PC-3 (cell line): ENCODE measurements around the gene KLHL7. TPM values are rescaled to one million over a fixed set of nuclear protein-coding genes. Genes with fewer than 3 reads are reported as not detected.

ENCODE experiments used
- ATAC-seq: fragments of 200-7000 bp; cut with Tn5 transposase; 2 replicates; pipeline ENCODE4 v1.9.1; 2020; ENCODE audit warnings: mild to moderate bottlenecking, moderate library complexity
- BruUV-seq: library from RNA; stranded (reverse); fragments of 400-500 nt; replicated peaks from 2 replicates; lab custom pipeline; 2021; lab: Mats Ljungman, UMichigan
- CTCF ChIA-PET: fragments of 300-600 bp; sonication (Branson Sonifier 250); formaldehyde crosslinking; loops from one replicate; lab custom pipeline; 2022; ENCODE audit warnings: antibody characterized with exemption; lab: Charles Lee
- POLR2A ChIA-PET: fragments of 300-600 bp; sonication (Branson Sonifier 250); formaldehyde crosslinking; loops from one replicate; lab custom pipeline; 2022; ENCODE audit warnings: antibody characterized with exemption; ENCODE audit not compliant: unreplicated experiment; lab: Charles Lee
- DNase-seq: peaks from one replicate; pipeline ENCODE4 v3.0.0-alpha.2; 2015
- H2AFZ ChIP-seq: fragments of 300-600 bp; sonication (generic); 2 replicates; pipeline ENCODE4 v1.6.0; 2016; ENCODE audit warnings: antibody characterized with exemption, low read length
- H3F3A ChIP-seq: fragments of 300-600 bp; sonication (generic); one replicate; pipeline ENCODE4 v1.6.0; 2017; ENCODE audit warnings: antibody characterized with exemption, low read length, control low read depth, mild to moderate bottlenecking; ENCODE audit not compliant: unreplicated experiment
- H3K27ac ChIP-seq: fragments of 300-600 bp; sonication (generic); 2 replicates; pipeline ENCODE4 v1.5.1; 2016; ENCODE audit warnings: mild to moderate bottlenecking, low read length
- H3K27me3 ChIP-seq: fragments of 300-600 bp; sonication (generic); 2 replicates; pipeline ENCODE4 v1.6.1; 2016; ENCODE audit warnings: low read length, mixed read lengths
- H3K36me3 ChIP-seq: fragments of 300-600 bp; sonication (generic); 2 replicates; pipeline ENCODE4 v1.6.1; 2016; ENCODE audit warnings: low read depth, mixed run types, low read length, mixed read lengths
- H3K4me1 ChIP-seq: fragments of 300-600 bp; sonication (generic); 2 replicates; pipeline ENCODE4 v1.5.1; 2016; ENCODE audit warnings: low read length; ENCODE audit not compliant: insufficient read depth
- H3K4me2 ChIP-seq: fragments of 300-600 bp; sonication (generic); 2 replicates; pipeline ENCODE4 v1.6.0; 2016; ENCODE audit warnings: low read length
- H3K4me3 ChIP-seq: fragments of 300-600 bp; sonication (generic); 2 replicates; pipeline ENCODE4 v1.5.1; 2016; ENCODE audit warnings: mild to moderate bottlenecking, low read length, mixed read lengths
- H3K79me2 ChIP-seq: fragments of 300-600 bp; sonication (generic); 2 replicates; pipeline ENCODE4 v1.6.1; 2017; ENCODE audit warnings: low read length, mixed read lengths
- H3K9ac ChIP-seq: fragments of 300-600 bp; sonication (generic); 2 replicates; pipeline ENCODE4 v1.6.0; 2016; ENCODE audit warnings: mild to moderate bottlenecking, low read length
- H3K9me2 ChIP-seq: fragments of 300-600 bp; sonication (generic); replicated peaks from 2 replicates; pipeline ENCODE4 v1.6.1; 2016; ENCODE audit warnings: mixed run types, low read length, mixed read lengths
- H3K9me3 ChIP-seq: fragments of 300-600 bp; sonication (generic); 2 replicates; pipeline ENCODE4 v1.6.1; 2016; ENCODE audit warnings: low read length, mixed read lengths
- H4K20me1 ChIP-seq: fragments of 300-600 bp; sonication (generic); 2 replicates; pipeline ENCODE4 v1.6.1; 2016; ENCODE audit warnings: low read length, mixed read lengths
- EZH2 ChIP-seq: fragments of 300-600 bp; sonication (generic); IDR thresholded peaks from one replicate; pipeline ENCODE4 v1.6.1; 2017; ENCODE audit warnings: antibody characterized with exemption, mild to moderate bottlenecking, low read length; ENCODE audit not compliant: unreplicated experiment
- EZH2phosphoT487 ChIP-seq: fragments of 300-600 bp; sonication (generic); IDR thresholded peaks from 2 replicates; pipeline ENCODE4 v1.6.1; 2018; ENCODE audit warnings: mild to moderate bottlenecking, antibody characterized with exemption, low read length, borderline replicate concordance
- intact Hi-C: fragments of 100-400 bp; cut with micrococcal nuclease; formaldehyde crosslinking; loops from 2 replicates; pipeline ENCODE4 v1.9.0; 2023
- total RNA-seq: library from RNA; depleted of rRNA; stranded (reverse); fragments of >200 nt; gene quantifications from 2 replicates; pipeline ENCODE4 v1.2.3, GENCODE V29; 2014
- TF ChIP-seq, protein P1 (sequence below): fragments of 300-600 bp; sonication (generic); conservative IDR thresholded peaks from 2 replicates; pipeline ENCODE4 v1.5.1; 2017; ENCODE audit warnings: antibody characterized with exemption, low read depth, mild to moderate bottlenecking, low read length

Gene KLHL7
- total RNA-seq, 1 experiment from 2014 or later = 31.1 TPM

GRCh38 chr7:23214423-23214822 lies 108.8 kb downstream of the KLHL7 start:
- Histone ChIP-seq H3K4me2 (no peak overlapping the region), H3F3A (no peaks in the 10 kb centered on the region), H2AFZ (no peak overlapping the region), H3K27me3 (no peaks in the 10 kb centered on the region), H3K4me3 (no peak overlapping the region), H3K9ac (no peak overlapping the region), H3K4me1 (no peaks in the 10 kb centered on the region), H3K79me2 (no peaks in the 10 kb centered on the region), H3K27ac (no peak overlapping the region), H3K9me3 (no peaks in the 10 kb centered on the region), H3K36me3 (no peaks in the 10 kb centered on the region), H3K9me2 (no peaks in the 10 kb centered on the region), H4K20me1 (no peaks in the 10 kb centered on the region)
- intact Hi-C loops = no loop called here
- TF ChIP-seq EZH2 = no peak
- no peak for TF ChIP-seq EZH2phosphoT487
- TF ChIP-seq, protein P1, sequence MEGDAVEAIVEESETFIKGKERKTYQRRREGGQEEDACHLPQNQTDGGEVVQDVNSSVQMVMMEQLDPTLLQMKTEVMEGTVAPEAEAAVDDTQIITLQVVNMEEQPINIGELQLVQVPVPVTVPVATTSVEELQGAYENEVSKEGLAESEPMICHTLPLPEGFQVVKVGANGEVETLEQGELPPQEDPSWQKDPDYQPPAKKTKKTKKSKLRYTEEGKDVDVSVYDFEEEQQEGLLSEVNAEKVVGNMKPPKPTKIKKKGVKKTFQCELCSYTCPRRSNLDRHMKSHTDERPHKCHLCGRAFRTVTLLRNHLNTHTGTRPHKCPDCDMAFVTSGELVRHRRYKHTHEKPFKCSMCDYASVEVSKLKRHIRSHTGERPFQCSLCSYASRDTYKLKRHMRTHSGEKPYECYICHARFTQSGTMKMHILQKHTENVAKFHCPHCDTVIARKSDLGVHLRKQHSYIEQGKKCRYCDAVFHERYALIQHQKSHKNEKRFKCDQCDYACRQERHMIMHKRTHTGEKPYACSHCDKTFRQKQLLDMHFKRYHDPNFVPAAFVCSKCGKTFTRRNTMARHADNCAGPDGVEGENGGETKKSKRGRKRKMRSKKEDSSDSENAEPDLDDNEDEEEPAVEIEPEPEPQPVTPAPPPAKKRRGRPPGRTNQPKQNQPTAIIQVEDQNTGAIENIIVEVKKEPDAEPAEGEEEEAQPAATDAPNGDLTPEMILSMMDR = no peak
- DNase-seq (no peak), ATAC-seq (no peak)
- CTCF ChIA-PET = no interaction called here
- POLR2A ChIA-PET = no interaction called here
- no TSS peak for BruUV-seq

DNA sequence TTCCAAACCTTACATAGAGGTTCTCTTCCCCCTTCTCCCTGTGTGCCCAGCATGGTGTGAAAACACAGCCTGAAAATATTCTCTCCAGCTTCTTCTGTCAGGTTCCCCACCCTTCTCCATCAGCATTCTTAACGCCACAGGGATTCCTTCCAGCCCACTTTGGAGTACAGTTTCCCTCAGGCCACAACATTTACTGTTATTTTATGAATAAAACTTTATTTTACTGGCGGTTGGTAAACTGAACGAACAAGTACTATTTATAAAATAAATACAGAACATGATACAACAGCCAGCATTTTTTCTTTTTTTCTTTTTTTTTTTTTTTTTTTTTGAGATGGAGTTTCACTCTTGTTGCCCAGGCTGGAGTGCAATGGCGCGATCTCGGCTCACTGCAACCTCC lies 109.4 kb downstream of the KLHL7 start:
- H3K9me3 ChIP-seq = no peaks in the 10 kb centered on the region
- H3K9ac ChIP-seq = no peak overlapping the region
- no peaks in the 10 kb centered on the region for H3K36me3 ChIP-seq
- no peaks in the 10 kb centered on the region for H3K79me2 ChIP-seq
- no peak for TF ChIP-seq EZH2
- TF ChIP-seq EZH2phosphoT487 = no peak
- TF ChIP-seq, protein P1 = no peak
- no peak overlapping the region for H2AFZ ChIP-seq
- intact Hi-C loops = no loop called here
- POLR2A ChIA-PET = no interaction called here
- no peaks in the 10 kb centered on the region for H3K9me2 ChIP-seq
- no peaks in the 10 kb centered on the region for H3K4me1 ChIP-seq
- no peaks in the 10 kb centered on the region for H3K27me3 ChIP-seq
- DNase-seq (no peak), ATAC-seq (no peak)
- H3K27ac ChIP-seq = no peak overlapping the region
- H3F3A ChIP-seq = no peaks in the 10 kb centered on the region
- no peak overlapping the region for H3K4me2 ChIP-seq
- BruUV-seq = no TSS peak
- H4K20me1 ChIP-seq = no peaks in the 10 kb centered on the region
- CTCF ChIA-PET = no interaction called here
- no peak overlapping the region for H3K4me3 ChIP-seq

GRCh38 chr7:23216021-23216420 lies 110.4 kb downstream of the KLHL7 start:
- H3K79me2 ChIP-seq = no peaks in the 10 kb centered on the region

More at GRCh38 chr7:23216021-23216420, 110.4 kb downstream of the KLHL7 start:
- POLR2A ChIA-PET = no interaction called here
- no TSS peak for BruUV-seq
- Histone ChIP-seq H3K27ac (no peak overlapping the region), H3K36me3 (no peaks in the 10 kb centered on the region), H3K4me3 (no peak overlapping the region), H3K9me2 (no peaks in the 10 kb centered on the region), H3K27me3 (no peaks in the 10 kb centered on the region), H3K4me2 (no peak overlapping the region), H3F3A (no peaks in the 10 kb centered on the region), H3K9ac (no peak overlapping the region), H3K4me1 (no peaks in the 10 kb centered on the region), H2AFZ (no peak overlapping the region), H3K9me3 (no peaks in the 10 kb centered on the region), H4K20me1 (no peaks in the 10 kb centered on the region)
- TF ChIP-seq EZH2phosphoT487 (no peak), EZH2 (no peak)
- TF ChIP-seq, protein P1 = no peak
- intact Hi-C loops = no loop called here
- CTCF ChIA-PET = no interaction called here
- ATAC-seq (no peak), DNase-seq (no peak)
